ENCODE results near the gene LRRFIP1. TPM values are rescaled to one million over a fixed set of nuclear protein-coding genes. Genes with fewer than 3 reads are reported as not detected.

LRRFIP1 gene
- polyA plus RNA-seq, 1 donor from 2014 or later, result 96.3 TPM

DNA sequence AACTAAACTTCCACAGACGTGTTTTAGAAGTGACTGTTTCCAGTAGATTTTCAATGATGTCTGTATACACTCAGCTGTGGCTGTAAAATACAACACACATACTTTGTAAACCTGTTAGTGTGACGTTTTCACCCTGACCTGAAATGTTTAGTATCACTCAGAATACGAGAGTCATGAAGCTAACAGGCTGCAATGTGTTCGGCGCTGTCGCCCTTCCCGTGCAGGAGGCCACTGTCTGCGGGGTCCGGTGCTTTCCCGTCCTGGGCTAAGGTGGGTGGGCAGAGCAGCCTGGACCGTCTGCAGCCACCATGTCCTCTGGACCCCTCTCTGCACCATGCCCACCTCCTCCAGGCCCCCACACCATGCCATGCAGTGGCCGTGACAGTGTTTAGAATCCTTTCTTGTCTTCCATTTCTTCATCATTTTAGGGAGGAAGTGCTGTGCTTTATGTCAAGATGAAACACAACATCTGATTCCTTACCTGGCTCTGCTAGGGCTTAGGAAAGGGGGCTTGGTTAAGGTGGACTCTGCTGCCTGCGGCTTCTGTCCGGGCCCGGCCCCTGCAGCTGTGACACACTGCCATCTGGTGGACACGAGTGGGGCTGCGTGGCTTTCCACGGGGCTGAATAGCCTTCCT lies 117.3 kb downstream of the LRRFIP1 start:
- Histone ChIP-seq H3K4me3 (ENCODE audit: low read length) (no peak overlapping the region), H3K27me3 (ENCODE audit: insufficient read depth, low read depth, low read length) (no peaks in the 10 kb centered on the region), H3K79me2 (replicated peaks; ENCODE audit: insufficient read depth, low read length) (no peaks in the 10 kb centered on the region), H3F3A (ENCODE audit: insufficient read depth, low read length, poor library complexity, severe bottlenecking) (no peaks in the 10 kb centered on the region), H3K27ac (ENCODE audit: low read length) (no peak overlapping the region), H3K4me2 (ENCODE audit: low read length) (no peak overlapping the region), H4K20me1 (ENCODE audit: insufficient read depth) (no peaks in the 10 kb centered on the region), H3K36me3 (ENCODE audit: insufficient read depth, low read length) (no peaks in the 10 kb centered on the region), H3K9me2 (ENCODE audit: insufficient read depth, low read length) (no peaks in the 10 kb centered on the region), H3K9ac (ENCODE audit: low read length) (no peak overlapping the region), H2AFZ (ENCODE audit: low read depth, low read length) (no peak overlapping the region), H3K9me3 (ENCODE audit: low read length) (no peaks in the 10 kb centered on the region)
- TF ChIP-seq, protein P1, sequence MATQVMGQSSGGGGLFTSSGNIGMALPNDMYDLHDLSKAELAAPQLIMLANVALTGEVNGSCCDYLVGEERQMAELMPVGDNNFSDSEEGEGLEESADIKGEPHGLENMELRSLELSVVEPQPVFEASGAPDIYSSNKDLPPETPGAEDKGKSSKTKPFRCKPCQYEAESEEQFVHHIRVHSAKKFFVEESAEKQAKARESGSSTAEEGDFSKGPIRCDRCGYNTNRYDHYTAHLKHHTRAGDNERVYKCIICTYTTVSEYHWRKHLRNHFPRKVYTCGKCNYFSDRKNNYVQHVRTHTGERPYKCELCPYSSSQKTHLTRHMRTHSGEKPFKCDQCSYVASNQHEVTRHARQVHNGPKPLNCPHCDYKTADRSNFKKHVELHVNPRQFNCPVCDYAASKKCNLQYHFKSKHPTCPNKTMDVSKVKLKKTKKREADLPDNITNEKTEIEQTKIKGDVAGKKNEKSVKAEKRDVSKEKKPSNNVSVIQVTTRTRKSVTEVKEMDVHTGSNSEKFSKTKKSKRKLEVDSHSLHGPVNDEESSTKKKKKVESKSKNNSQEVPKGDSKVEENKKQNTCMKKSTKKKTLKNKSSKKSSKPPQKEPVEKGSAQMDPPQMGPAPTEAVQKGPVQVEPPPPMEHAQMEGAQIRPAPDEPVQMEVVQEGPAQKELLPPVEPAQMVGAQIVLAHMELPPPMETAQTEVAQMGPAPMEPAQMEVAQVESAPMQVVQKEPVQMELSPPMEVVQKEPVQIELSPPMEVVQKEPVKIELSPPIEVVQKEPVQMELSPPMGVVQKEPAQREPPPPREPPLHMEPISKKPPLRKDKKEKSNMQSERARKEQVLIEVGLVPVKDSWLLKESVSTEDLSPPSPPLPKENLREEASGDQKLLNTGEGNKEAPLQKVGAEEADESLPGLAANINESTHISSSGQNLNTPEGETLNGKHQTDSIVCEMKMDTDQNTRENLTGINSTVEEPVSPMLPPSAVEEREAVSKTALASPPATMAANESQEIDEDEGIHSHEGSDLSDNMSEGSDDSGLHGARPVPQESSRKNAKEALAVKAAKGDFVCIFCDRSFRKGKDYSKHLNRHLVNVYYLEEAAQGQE (IDR thresholded peaks at IDR 0.05; ENCODE audit: borderline replicate concordance), result no peak
- TF ChIP-seq TAF1 (IDR thresholded peaks at IDR 0.05; ENCODE audit: low read depth) (no peak), MXI1 (conservative IDR thresholded peaks at IDR 0.05; ENCODE audit: poor library complexity, severe bottlenecking) (no peak), RAD21 (conservative IDR thresholded peaks at IDR 0.05) (peak; percentile 97), SMC3 (conservative IDR thresholded peaks at IDR 0.05; ENCODE audit: poor library complexity) (peak; percentile 99)
- TF ChIP-seq, protein P2, sequence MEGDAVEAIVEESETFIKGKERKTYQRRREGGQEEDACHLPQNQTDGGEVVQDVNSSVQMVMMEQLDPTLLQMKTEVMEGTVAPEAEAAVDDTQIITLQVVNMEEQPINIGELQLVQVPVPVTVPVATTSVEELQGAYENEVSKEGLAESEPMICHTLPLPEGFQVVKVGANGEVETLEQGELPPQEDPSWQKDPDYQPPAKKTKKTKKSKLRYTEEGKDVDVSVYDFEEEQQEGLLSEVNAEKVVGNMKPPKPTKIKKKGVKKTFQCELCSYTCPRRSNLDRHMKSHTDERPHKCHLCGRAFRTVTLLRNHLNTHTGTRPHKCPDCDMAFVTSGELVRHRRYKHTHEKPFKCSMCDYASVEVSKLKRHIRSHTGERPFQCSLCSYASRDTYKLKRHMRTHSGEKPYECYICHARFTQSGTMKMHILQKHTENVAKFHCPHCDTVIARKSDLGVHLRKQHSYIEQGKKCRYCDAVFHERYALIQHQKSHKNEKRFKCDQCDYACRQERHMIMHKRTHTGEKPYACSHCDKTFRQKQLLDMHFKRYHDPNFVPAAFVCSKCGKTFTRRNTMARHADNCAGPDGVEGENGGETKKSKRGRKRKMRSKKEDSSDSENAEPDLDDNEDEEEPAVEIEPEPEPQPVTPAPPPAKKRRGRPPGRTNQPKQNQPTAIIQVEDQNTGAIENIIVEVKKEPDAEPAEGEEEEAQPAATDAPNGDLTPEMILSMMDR (IDR thresholded peaks at IDR 0.05; ENCODE audit: poor library complexity, severe bottlenecking), result peak; percentile 96

DNA sequence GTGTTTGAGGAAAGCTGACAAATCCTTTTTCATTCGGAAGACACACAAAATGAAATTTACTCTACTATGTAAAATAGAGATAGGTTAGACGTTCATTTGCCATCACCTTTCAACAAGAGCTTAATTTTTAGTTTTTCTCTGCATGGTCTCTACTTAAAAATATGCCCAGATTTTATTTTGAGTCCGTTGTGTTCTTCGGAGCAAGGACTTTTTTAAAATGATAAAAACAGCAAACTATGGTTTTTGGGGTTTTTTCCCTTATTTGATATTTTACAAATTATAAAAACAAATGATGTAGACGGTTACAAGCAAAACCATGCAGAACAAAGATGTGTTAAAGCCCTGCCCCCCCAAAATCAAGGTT lies 117.8 kb downstream of the LRRFIP1 start:
- Histone ChIP-seq H3K27me3 (ENCODE audit: insufficient read depth, low read depth, low read length) (no peaks in the 10 kb centered on the region), H3F3A (ENCODE audit: insufficient read depth, low read length, poor library complexity, severe bottlenecking) (no peaks in the 10 kb centered on the region), H3K27ac (ENCODE audit: low read length) (no peak overlapping the region), H2AFZ (ENCODE audit: low read depth, low read length) (no peak overlapping the region), H4K20me1 (ENCODE audit: insufficient read depth) (no peaks in the 10 kb centered on the region), H3K36me3 (ENCODE audit: insufficient read depth, low read length) (no peaks in the 10 kb centered on the region), H3K9ac (ENCODE audit: low read length) (no peak overlapping the region), H3K4me2 (ENCODE audit: low read length) (no peak overlapping the region), H3K9me2 (ENCODE audit: insufficient read depth, low read length) (no peaks in the 10 kb centered on the region), H3K9me3 (ENCODE audit: low read length) (no peaks in the 10 kb centered on the region), H3K79me2 (replicated peaks; ENCODE audit: insufficient read depth, low read length) (no peaks in the 10 kb centered on the region), H3K4me3 (ENCODE audit: low read length) (no peak overlapping the region)
- no peak for TF ChIP-seq EP300 (conservative IDR thresholded peaks at IDR 0.05; ENCODE audit: poor library complexity, severe bottlenecking)
- TF ChIP-seq, protein P2 (IDR thresholded peaks at IDR 0.05; ENCODE audit: poor library complexity, severe bottlenecking), result no peak
